K562 (cell line): ENCODE measurements around the gene ZNF528. TPM values are rescaled to one million over a fixed set of nuclear protein-coding genes. Genes with fewer than 3 reads are reported as not detected.

Experiments
- EP400 ChIP-seq: fragments of 450-650 bp; IDR thresholded peaks from 2 replicates; pipeline ENCODE4 v1.6.1; 2017; ENCODE audit warnings: antibody characterized with exemption, mild to moderate bottlenecking, moderate library complexity
- MAFG ChIP-seq: fragments of 450-650 bp; conservative IDR thresholded peaks from 2 replicates; pipeline ENCODE4 v1.6.1; 2016; ENCODE audit warnings: missing genetic modification characterization, missing compliant biosample characterization
- MYNN ChIP-seq, 2 experiments: sonication (generic); formaldehyde crosslinking in 1 of 2; IDR thresholded peaks; 2 replicates each; pipeline versions ENCODE4 v1.5.0 to v1.6.1; 2016 to 2020; ENCODE audit warnings: antibody characterized with exemption in 1 of 2, missing genetic modification reagents in 1 of 2
- POLR3G ChIP-seq: IDR thresholded peaks from 2 replicates; pipeline ENCODE4 v1.6.1; 2011; ENCODE audit not compliant: insufficient read length, insufficient replicate concordance; ENCODE audit errors: extremely low read depth
- STAT5A ChIP-seq: IDR thresholded peaks from 2 replicates; pipeline ENCODE4 v1.6.1; 2012; ENCODE audit warnings: low read length, inconsistent platforms, borderline replicate concordance
- TCF7L2 ChIP-seq: fragments of 150-350 bp; IDR thresholded peaks from 2 replicates; pipeline ENCODE4 v1.6.1; 2016; ENCODE audit warnings: low read depth, mild to moderate bottlenecking, low read length, moderate library complexity
- TFAP4 ChIP-seq: sonication (generic); formaldehyde crosslinking; IDR thresholded peaks from 2 replicates; pipeline ENCODE4 v1.8.0; 2022; ENCODE audit warnings: missing genetic modification reagents, mild to moderate bottlenecking, moderate library complexity, borderline replicate concordance
- TOE1 ChIP-seq, 2 experiments: fragments of 450-650 bp in 1 of 2; sonication (generic) in 1 of 2; formaldehyde crosslinking in 1 of 2; IDR thresholded peaks; 2 replicates each; pipeline versions ENCODE4 v1.7.1 to v1.8.0; 2016 to 2022; ENCODE audit warnings: borderline replicate concordance in 2 of 2, mild to moderate bottlenecking in 2 of 2, antibody characterized with exemption in 1 of 2, inconsistent platforms in 1 of 2, low read depth in 1 of 2, missing genetic modification reagents in 1 of 2, moderate library complexity in 1 of 2
- USF1 ChIP-seq: sonication (generic); formaldehyde crosslinking; IDR thresholded peaks from 2 replicates; pipeline ENCODE4 v1.9.0; 2022; ENCODE audit warnings: mild to moderate bottlenecking, missing genetic modification reagents
- VEZF1 ChIP-seq: fragments of 200-800 bp; sonication (Bioruptor generic); IDR thresholded peaks from 2 replicates; pipeline ENCODE4 v1.6.1; 2017; ENCODE audit warnings: missing genetic modification characterization, missing compliant biosample characterization
- ZNF316 ChIP-seq: fragments of 450-650 bp; IDR thresholded peaks from 2 replicates; pipeline ENCODE4 v1.6.1; 2016
- ZNF512 ChIP-seq: IDR thresholded peaks from 2 replicates; pipeline ENCODE4 v1.6.1; 2016; ENCODE audit warnings: missing genetic modification characterization, missing compliant biosample characterization
- polyA plus RNA-seq, 8 experiments: library from polyadenylated mRNA; depleted of rRNA in 4 of 8; stranded (reverse) in 5 of 8; unstranded in 3 of 8; fragments of >200 nt; fragmentation: Nextera tagmentation in 2 of 8; fragmentation: Illumina TruSeq in 1 of 8; extraction: Ambion mirVana in 2 of 8; extraction: Trizol in 1 of 8; gene quantifications; 2 replicates each; pipeline versions ENCODE4 v1.2.1 to v1.2.3, GENCODE V29; 2011 to 2014; ENCODE audit warnings: inconsistent platforms in 1 of 8, missing spikeins in 1 of 8
- total RNA-seq, 7 experiments: library from RNA; depleted of rRNA in 6 of 7; stranded (reverse); fragments of >200 nt in 6 of 7; fragmentation: Illumina TruSeq in 2 of 7; extraction: Trizol in 2 of 7; gene quantifications; 2 replicates each; pipeline versions ENCODE4 v1.2.1 to v1.2.3, GENCODE V29; 2011 to 2021; ENCODE audit warnings: low replicate concordance in 1 of 7

ZNF528 gene
- total and polyA plus RNA-seq, 9 of the 15 experiments (the other 6 are each of a cell fraction or from before 2014, with no cell fraction given): 1.2 to 3.9 (median 2.4) TPM

GRCh38 chr19:52397310-52398080, at the start of gene ZNF528 (continued):
- no peak for TF ChIP-seq ZNF316
- no peak for TF ChIP-seq STAT5A
- no peak for TF ChIP-seq MYNN (IDR thresholded peaks at IDR 0.05)
- no peak for TF ChIP-seq MYNN (CRISPR knock-in tag; IDR thresholded peaks at IDR 0.05)
- TF ChIP-seq VEZF1: peak; percentile 65
- no peak for TF ChIP-seq POLR3G
- no peak for TF ChIP-seq EP400
- TF ChIP-seq ZNF512 (tag): peak; percentile 79
- no peak for TF ChIP-seq MAFG (tag)
- no peak for TF ChIP-seq TOE1 (IDR thresholded peaks at IDR 0.05; ENCODE audit: borderline replicate concordance)
- no peak for TF ChIP-seq TOE1 (CRISPR knock-in tag; IDR thresholded peaks at IDR 0.05; ENCODE audit: borderline replicate concordance, low read depth)
- no peak for TF ChIP-seq TCF7L2
- 0 out of 2 replicates have a peak, but pooled peaks have one; percentile 17 for TF ChIP-seq TFAP4
- TF ChIP-seq USF1 (CRISPR knock-in tag): no peak
